K562 (cell line): ENCODE results near the gene RFPL2. TPM values are rescaled to one million over a fixed set of nuclear protein-coding genes. Genes with fewer than 3 reads are reported as not detected.

Experiments used
- CBX3 ChIP-seq, 2 experiments: IDR thresholded peaks; 1 replicate in 1 of 2; 2 replicates in 1 of 2; pipeline ENCODE4 v1.6.1; 2012; ENCODE audit warnings: inconsistent platforms in 2 of 2, low read length in 2 of 2, borderline replicate concordance in 1 of 2, control low read depth in 1 of 2
- NUFIP1 ChIP-seq: fragments of 450-650 bp; IDR thresholded peaks from 2 replicates; pipeline ENCODE4 v1.6.1; 2018; ENCODE audit not compliant: partially characterized antibody
- POLR2AphosphoS5 ChIP-seq: IDR thresholded peaks from 2 replicates; pipeline ENCODE4 v1.6.1; 2011; ENCODE audit warnings: mild to moderate bottlenecking, low read depth, low read length, moderate library complexity; ENCODE audit not compliant: control insufficient read depth, insufficient read depth
- RBM15 ChIP-seq: fragments of 200-400 bp; formaldehyde crosslinking; IDR thresholded peaks from 2 replicates; pipeline ENCODE4 v1.6.1; 2018; ENCODE audit warnings: mild to moderate bottlenecking, low read length, moderate library complexity; ENCODE audit not compliant: insufficient read depth
- SIX5 ChIP-seq, 2 experiments: IDR thresholded peaks; 2 replicates each; pipeline ENCODE4 v1.6.1; 2011; ENCODE audit warnings: low read length in 2 of 2, borderline replicate concordance in 1 of 2, low read depth in 1 of 2, mild to moderate bottlenecking in 1 of 2, moderate library complexity in 1 of 2; ENCODE audit not compliant: insufficient read depth in 1 of 2
- TSC22D4 ChIP-seq: fragments of 450-650 bp; IDR thresholded peaks from 2 replicates; pipeline ENCODE4 v1.6.1; 2016; ENCODE audit warnings: missing genetic modification characterization, missing biosample characterization, control low read depth
- XRCC4 ChIP-seq: IDR thresholded peaks from one replicate; pipeline ENCODE4 v1.6.1; 2011; ENCODE audit not compliant: insufficient read depth, insufficient read length; ENCODE audit errors: extremely low read depth
- ZBTB40 ChIP-seq, 2 experiments: fragments of 450-650 bp in 1 of 2; sonication (generic) in 1 of 2; formaldehyde crosslinking in 1 of 2; IDR thresholded peaks; 2 replicates each; pipeline versions ENCODE4 v1.7.1 to v1.9.0; 2016 to 2022; ENCODE audit warnings: inconsistent platforms in 1 of 2, mild to moderate bottlenecking in 1 of 2, missing genetic modification reagents in 1 of 2
- ZNF699 ChIP-seq: fragments of 250-450 bp; sonication (Bioruptor Pico); IDR thresholded peaks from 2 replicates; pipeline ENCODE4 v1.8.0; 2021; ENCODE audit warnings: mild to moderate bottlenecking, moderate library complexity; ENCODE audit not compliant: insufficient replicate concordance
- polyA plus RNA-seq, 8 experiments: library from polyadenylated mRNA; depleted of rRNA in 4 of 8; stranded (reverse) in 5 of 8; unstranded in 3 of 8; fragments of >200 nt; fragmentation: Nextera tagmentation in 2 of 8; fragmentation: Illumina TruSeq in 1 of 8; extraction: Ambion mirVana in 2 of 8; extraction: Trizol in 1 of 8; gene quantifications; 2 replicates each; pipeline versions ENCODE4 v1.2.1 to v1.2.3, GENCODE V29; 2011 to 2014; ENCODE audit warnings: inconsistent platforms in 1 of 8, missing spikeins in 1 of 8
- total RNA-seq, 7 experiments: library from RNA; depleted of rRNA in 6 of 7; stranded (reverse); fragments of >200 nt in 6 of 7; fragmentation: Illumina TruSeq in 2 of 7; extraction: Trizol in 2 of 7; gene quantifications; 2 replicates each; pipeline versions ENCODE4 v1.2.1 to v1.2.3, GENCODE V29; 2011 to 2021; ENCODE audit warnings: low replicate concordance in 1 of 7

The RFPL2 gene
- total and polyA plus RNA-seq, 9 of the 15 experiments (the other 6 are each of a cell fraction or from before 2014, with no cell fraction given), result not detected

GRCh38 chr22:32207971-32208480, 3.2 kb upstream of the RFPL2 start (continued):
- no peak for TF ChIP-seq ZBTB40 (IDR thresholded peaks at IDR 0.05)
- TF ChIP-seq ZBTB40 (CRISPR knock-in tag; IDR thresholded peaks at IDR 0.05), result no peak
- no peak for TF ChIP-seq CBX3 (IDR thresholded peaks at IDR 0.05; ENCODE audit: borderline replicate concordance in 1 of 2, low read length in 2 of 2)
- TF ChIP-seq RBM15, result no peak
- no peak for TF ChIP-seq POLR2AphosphoS5
- no peak for TF ChIP-seq ZNF699 (CRISPR knock-in tag)
- no peak for TF ChIP-seq NUFIP1
- TF ChIP-seq XRCC4, result no peak
- no peak for TF ChIP-seq TSC22D4 (tag)
- TF ChIP-seq SIX5 (IDR thresholded peaks at IDR 0.05; ENCODE audit: borderline replicate concordance in 1 of 2, insufficient read depth in 1 of 2, low read depth in 1 of 2, low read length in 2 of 2), result no peak
